Transverse colon (tissue), 4 donors: ENCODE results near the gene NOTCH2. TPM values are rescaled to one million over a fixed set of nuclear protein-coding genes. Genes with fewer than 3 reads are reported as not detected.

Source experiments
- DNase-seq: peaks from one replicate; pipeline ENCODE4 v3.0.0-alpha.2; 2019
- H3K27ac ChIP-seq, 4 donors: fragments of 200-600 bp; sonication (generic); 2 replicates each; pipeline ENCODE4 v1.5.1; 2016 to 2018; ENCODE audit warnings: inconsistent platforms in 4 of 4
- H3K27me3 ChIP-seq: fragments of 200-600 bp; sonication (generic); 2 replicates; pipeline ENCODE4 v1.5.1; 2017; ENCODE audit warnings: inconsistent platforms
- H3K36me3 ChIP-seq, 4 donors: fragments of 200-600 bp; sonication (generic); 2 replicates each; pipeline ENCODE4 v1.5.1; 2017 to 2019; ENCODE audit warnings: inconsistent platforms in 4 of 4
- H3K4me1 ChIP-seq, 4 donors: fragments of 200-600 bp; sonication (generic); 2 replicates each; pipeline ENCODE4 v1.5.1; 2017 to 2020; ENCODE audit warnings: inconsistent platforms in 4 of 4
- H3K4me3 ChIP-seq, 4 donors: fragments of 200-600 bp; sonication (generic); 1 replicate in 1 of 4; 2 replicates in 3 of 4; pipeline versions ENCODE4 v1.5.1 to v1.6.1; 2017 to 2019; ENCODE audit warnings: inconsistent platforms in 4 of 4
- H3K9me3 ChIP-seq, 2 donors: fragments of 200-600 bp; sonication (generic); 2 replicates each; pipeline ENCODE4 v1.5.1; 2017 to 2019; ENCODE audit warnings: inconsistent platforms in 2 of 2
- CTCF ChIP-seq, 5 experiments: fragments of 200-600 bp in 3 of 5; fragments of 450-650 bp in 2 of 5; sonication (generic) in 3 of 5; IDR thresholded peaks; 1 replicate in 2 of 5; 2 replicates in 3 of 5; pipeline ENCODE4 v1.5.1; 2016 to 2017; ENCODE audit warnings: antibody characterized with exemption in 5 of 5, inconsistent platforms in 3 of 5, mild to moderate bottlenecking in 2 of 5, moderate library complexity in 1 of 5
- EP300 ChIP-seq: sonication (generic); formaldehyde crosslinking; IDR thresholded peaks from one replicate; pipeline ENCODE4 v1.6.1; 2017; ENCODE audit warnings: antibody characterized with exemption, low read depth
- POLR2A ChIP-seq: fragments of 450-650 bp; IDR thresholded peaks from one replicate; pipeline ENCODE4 v1.6.1; 2016; ENCODE audit warnings: antibody characterized with exemption, mild to moderate bottlenecking, moderate library complexity
- POLR2AphosphoS5 ChIP-seq, 3 donors: sonication (generic); formaldehyde crosslinking; IDR thresholded peaks; one replicate each; pipeline ENCODE4 v1.6.1; 2016; ENCODE audit warnings: antibody characterized with exemption in 3 of 3
- WGBS, 2 donors: methylation state at CpG; one replicate each; pipeline ENCODE4 v1.1.5; 2018; ENCODE audit warnings: low coverage in 1 of 2; 5-methylcytosine and 5-hydroxymethylcytosine counted together
- in situ Hi-C, 4 donors: fragments of 200-750 bp; cut with MboI; loops; one replicate each; pipeline versions ENCODE4 v1.15.0 to v1.15.1; 2017; ENCODE audit warnings: low sequenced_read_pairs in 3 of 4, low pct_ligation_motif_present in 1 of 4, low pct_unique_long_range_greater_than_20kb in 1 of 4
- intact Hi-C: fragments of 100-400 bp; cut with DNase I; formaldehyde crosslinking; loops from one replicate; pipeline ENCODE4 v1.15.1; 2023; ENCODE audit warnings: low total_unique reads
- total RNA-seq, 4 donors: library from RNA; depleted of rRNA; stranded (reverse); fragments of >200 nt; gene quantifications; one replicate each; pipeline ENCODE4 v1.1.0, GENCODE V29; 2016

NOTCH2 gene
- total RNA-seq, 4 donors from 2014 or later = 24.7 to 80.0 (median 47.1) TPM

DNA sequence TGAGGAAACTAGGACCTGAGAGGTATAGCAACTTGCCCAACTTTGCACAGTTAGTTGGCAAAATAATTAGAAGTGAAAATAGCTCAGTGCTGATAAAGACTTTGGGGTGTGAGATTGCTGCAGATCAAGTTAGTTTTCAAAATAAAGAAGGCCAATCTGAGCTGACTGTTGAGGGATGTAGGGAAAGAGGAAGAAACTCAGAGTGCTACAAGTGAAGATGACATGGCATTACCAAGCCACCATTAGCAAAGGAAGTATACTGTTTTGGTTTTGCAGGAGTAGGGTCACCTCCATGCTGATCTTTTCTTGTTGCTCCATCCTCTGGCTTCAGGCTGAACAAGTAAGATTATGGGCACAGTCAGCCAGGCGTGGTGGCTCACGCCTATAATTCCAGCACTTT, 94.5 kb downstream of the NOTCH2 start:
- Histone ChIP-seq H3K36me3 (no peaks in the 10 kb centered on the region), H3K27ac (no peak overlapping the region), H3K4me1 (peaks cover 0 to 11% (median 0%) of the 10 kb centered on the region in 4 donors), H3K9me3 (no peaks in the 10 kb centered on the region), H3K27me3 (no peaks in the 10 kb centered on the region), H3K4me3 (no peak overlapping the region)
- WGBS, 2 donors = 83 to 100% methylated on average over 2 of the region's 2 CpGs
- TF ChIP-seq POLR2A = no peak
- TF ChIP-seq EP300 = no peak
- no peak for TF ChIP-seq CTCF (IDR thresholded peaks at IDR 0.05)
- no peak for TF ChIP-seq POLR2AphosphoS5 (IDR thresholded peaks at IDR 0.05)
- in situ Hi-C loops (no loop called here), intact Hi-C loops (no loop called here)
- no peak for DNase-seq

GRCh38 chr1:119974013-119974412, 95.4 kb downstream of the NOTCH2 start:
- intact Hi-C loops (no loop called here), in situ Hi-C loops (no loop called here)
- H3K27ac ChIP-seq = no peak overlapping the region
- TF ChIP-seq POLR2AphosphoS5 (IDR thresholded peaks at IDR 0.05) = no peak
- no peak for TF ChIP-seq EP300
- TF ChIP-seq CTCF (IDR thresholded peaks at IDR 0.05) = no peak
- TF ChIP-seq POLR2A = no peak
- DNase-seq = no peak
- H3K4me3 ChIP-seq = no peak overlapping the region
- no peaks in the 10 kb centered on the region for H3K27me3 ChIP-seq
- peaks cover 0 to 11% (median 0%) of the 10 kb centered on the region in 4 donors for H3K4me1 ChIP-seq
- H3K9me3 ChIP-seq = no peaks in the 10 kb centered on the region
- H3K36me3 ChIP-seq = no peaks in the 10 kb centered on the region

DNA sequence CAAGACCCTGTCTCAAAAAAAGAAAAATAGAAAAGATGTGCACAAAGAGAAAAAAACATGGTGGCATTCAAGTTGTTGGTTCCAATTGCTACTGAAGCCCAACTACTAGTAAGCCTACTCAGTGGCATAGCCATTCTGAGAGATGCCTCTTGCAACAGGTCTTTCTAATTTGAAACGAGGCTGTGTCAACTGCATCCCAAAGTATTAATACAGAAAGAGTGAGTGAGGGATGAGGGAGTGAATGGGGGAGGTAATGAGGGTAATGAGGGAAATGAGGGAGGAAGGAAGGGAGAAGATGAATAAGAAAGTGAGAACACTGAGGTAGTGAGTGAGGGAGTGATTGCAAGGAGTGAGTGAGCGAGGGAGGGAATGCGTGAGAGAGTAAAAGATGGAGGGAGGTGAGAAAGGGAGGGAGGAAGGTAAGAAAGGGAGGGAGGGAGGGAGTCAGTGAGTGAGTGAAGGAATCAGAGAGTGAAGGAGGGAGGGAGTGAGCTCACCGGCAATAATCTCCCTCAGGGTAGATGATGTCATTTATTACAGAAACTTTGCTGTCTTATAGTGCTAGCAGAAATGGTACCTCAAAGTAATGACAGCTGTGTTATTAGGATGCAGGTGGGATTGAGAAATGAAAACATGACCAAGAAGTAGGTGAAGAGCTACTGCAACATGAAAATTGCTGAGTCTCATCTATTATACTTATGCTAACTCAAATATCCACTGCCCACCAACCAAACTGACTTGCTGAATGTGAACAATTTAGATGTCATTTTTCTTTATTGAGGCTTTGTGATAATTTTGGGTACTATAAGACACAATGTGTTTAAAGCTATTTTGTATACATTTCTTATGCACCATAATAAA, 97.5 kb downstream of the NOTCH2 start:
- intact Hi-C loops (no loop called here), in situ Hi-C loops (no loop called here)
- Histone ChIP-seq H3K36me3 (peaks cover 0 to 6% (median 0%) of the 10 kb centered on the region in 4 donors), H3K27me3 (no peaks in the 10 kb centered on the region), H3K4me3 (no peak overlapping the region), H3K9me3 (no peaks in the 10 kb centered on the region), H3K27ac (no peak overlapping the region), H3K4me1 (peaks cover 0 to 11% (median 0%) of the 10 kb centered on the region in 4 donors)
- no peak for DNase-seq
- WGBS, 2 donors = 88 to 92% methylated on average over 4 of the region's 4 CpGs
- TF ChIP-seq CTCF (IDR thresholded peaks at IDR 0.05) (no peak), POLR2AphosphoS5 (IDR thresholded peaks at IDR 0.05) (no peak), EP300 (no peak)

DNA sequence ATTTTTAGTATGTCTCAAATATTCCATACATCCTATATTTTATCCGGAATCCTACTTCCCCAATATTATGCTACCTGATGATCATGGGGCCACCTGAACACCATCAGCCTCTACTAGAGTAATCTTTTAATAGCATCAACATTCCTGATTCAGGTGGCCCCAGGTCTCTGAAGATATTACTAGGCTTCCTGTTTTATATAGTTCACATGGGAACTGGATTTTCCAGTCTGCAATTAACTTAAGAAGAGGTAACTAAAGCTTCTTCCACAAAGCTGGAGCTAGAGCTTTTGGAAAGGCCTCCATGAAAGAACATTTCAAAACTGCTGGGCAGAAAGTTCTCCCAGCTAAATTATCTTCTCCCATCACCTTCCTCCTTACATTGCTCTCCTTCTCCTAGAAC, 100.9 kb downstream of the NOTCH2 start:
- TF ChIP-seq POLR2A = no peak
- intact Hi-C loops = no loop called here

More for the DNA sequence above, 100.9 kb downstream of the NOTCH2 start:
- in situ Hi-C loops = no loop called here
- Histone ChIP-seq H3K36me3 (peaks cover 0 to 9% (median 4%) of the 10 kb centered on the region in 4 donors), H3K4me1 (no peaks in the 10 kb centered on the region), H3K27me3 (no peaks in the 10 kb centered on the region), H3K4me3 (no peak overlapping the region), H3K27ac (no peak overlapping the region), H3K9me3 (no peaks in the 10 kb centered on the region)
- WGBS, 2 donors = 100% methylated on average over 1 of the region's 1 CpG
- DNase-seq = no peak
